CD14-positive monocyte (primary cell): ENCODE results near the gene ZCRB1. TPM values are rescaled to one million over a fixed set of nuclear protein-coding genes. Genes with fewer than 3 reads are reported as not detected.

Source experiments
- DNase-seq, 3 donors: peaks; one replicate each; pipeline ENCODE4 v3.0.0-alpha.2; 2011 to 2022
- H2AFZ ChIP-seq: 2 replicates; pipeline ENCODE4 v1.6.0; 2012; ENCODE audit warnings: mild to moderate bottlenecking, low read depth, low read length, inconsistent platforms; ENCODE audit not compliant: insufficient read depth, poor library complexity, severe bottlenecking
- H3K27ac ChIP-seq, 2 donors: 1 replicate in 1 of 2; 2 replicates in 1 of 2; pipeline ENCODE4 v1.5.1; 2012 to 2013; ENCODE audit warnings: low read length in 2 of 2, control low read depth in 1 of 2, inconsistent platforms in 1 of 2, low read depth in 1 of 2, mild to moderate bottlenecking in 1 of 2
- H3K27me3 ChIP-seq, 2 donors: one replicate each; pipeline versions ENCODE4 v1.6.0 to v1.6.1; 2011 to 2013; ENCODE audit warnings: low read length in 2 of 2; ENCODE audit not compliant: control insufficient read depth in 2 of 2, insufficient read depth in 2 of 2
- H3K36me3 ChIP-seq, 2 donors: replicated peaks in 1 of 2; 1 replicate in 1 of 2; 2 replicates in 1 of 2; pipeline versions ENCODE4 v1.5.1 to v1.6.1; 2012 to 2013; ENCODE audit warnings: low read length in 2 of 2, control low read depth in 1 of 2, inconsistent platforms in 1 of 2, mild to moderate bottlenecking in 1 of 2; ENCODE audit not compliant: insufficient read depth in 2 of 2, control insufficient read depth in 1 of 2
- H3K4me1 ChIP-seq, 2 donors: 1 replicate in 1 of 2; 2 replicates in 1 of 2; pipeline versions ENCODE4 v1.5.1 to v1.6.1; 2012 to 2013; ENCODE audit warnings: low read length in 2 of 2, control low read depth in 1 of 2, inconsistent platforms in 1 of 2, mild to moderate bottlenecking in 1 of 2, moderate library complexity in 1 of 2; ENCODE audit not compliant: insufficient read depth in 2 of 2, control insufficient read depth in 1 of 2
- H3K4me2 ChIP-seq: replicated peaks from 2 replicates; pipeline ENCODE3; 2012; ENCODE audit warnings: low read length, moderate library complexity, mild to moderate bottlenecking; ENCODE audit not compliant: poor library complexity, severe bottlenecking; ENCODE audit errors: extremely low read depth
- H3K4me3 ChIP-seq, 3 experiments: fragments of 200-600 bp in 1 of 3; sonication (generic) in 1 of 3; replicated peaks in 1 of 3; 1 replicate in 2 of 3; 2 replicates in 1 of 3; pipeline ENCODE4 v1.5.1; 2011 to 2013; ENCODE audit warnings: low read length in 3 of 3, mild to moderate bottlenecking in 3 of 3, control low read depth in 2 of 3, low read depth in 2 of 3, inconsistent platforms in 1 of 3, moderate library complexity in 1 of 3
- H3K79me2 ChIP-seq: 2 replicates; pipeline ENCODE4 v1.6.0; 2012; ENCODE audit warnings: mild to moderate bottlenecking, control low read depth, inconsistent platforms, low read length, moderate library complexity; ENCODE audit not compliant: insufficient read depth
- H3K9ac ChIP-seq: 2 replicates; pipeline ENCODE4 v1.6.0; 2017; ENCODE audit warnings: low read length, mild to moderate bottlenecking; ENCODE audit not compliant: insufficient read depth, poor library complexity, severe bottlenecking
- H3K9me3 ChIP-seq, 2 donors: replicated peaks in 1 of 2; 1 replicate in 1 of 2; 2 replicates in 1 of 2; pipeline versions ENCODE4 v1.5.1 to v1.6.1; 2012 to 2013; ENCODE audit warnings: low read length in 2 of 2, control low read depth in 1 of 2; ENCODE audit not compliant: control insufficient read depth in 1 of 2, insufficient read depth in 1 of 2
- H4K20me1 ChIP-seq: 2 replicates; pipeline ENCODE4 v1.6.0; 2012; ENCODE audit warnings: mild to moderate bottlenecking, low read length, control low read depth, moderate library complexity; ENCODE audit not compliant: insufficient read depth
- H3K27ac Mint-ChIP-seq, 7 donors: one replicate each; pipeline ENCODE4 v1.8.0; 2020; ENCODE audit warnings: mild to moderate bottlenecking in 7 of 7, mixed read lengths in 7 of 7, moderate library complexity in 6 of 7, inconsistent platforms in 2 of 7
- H3K27me3 Mint-ChIP-seq, 3 donors: one replicate each; pipeline ENCODE4 v1.8.0; 2021 to 2022; ENCODE audit warnings: low read depth in 3 of 3, mild to moderate bottlenecking in 3 of 3, mixed read lengths in 3 of 3, moderate library complexity in 3 of 3, inconsistent platforms in 1 of 3
- H3K36me3 Mint-ChIP-seq, 2 donors: one replicate each; pipeline ENCODE4 v1.8.0; 2020; ENCODE audit warnings: mixed read lengths in 2 of 2, inconsistent platforms in 1 of 2, mild to moderate bottlenecking in 1 of 2
- H3K4me1 Mint-ChIP-seq: one replicate; pipeline ENCODE4 v1.8.0; 2020; ENCODE audit warnings: mild to moderate bottlenecking, mixed read lengths
- H3K4me3 Mint-ChIP-seq, 2 donors: one replicate each; pipeline ENCODE4 v1.8.0; 2020; ENCODE audit warnings: mild to moderate bottlenecking in 2 of 2, mixed read lengths in 2 of 2, moderate library complexity in 1 of 2
- H3K9me3 Mint-ChIP-seq, 7 donors: one replicate each; pipeline ENCODE4 v1.8.0; 2020 to 2022; ENCODE audit warnings: mixed read lengths in 7 of 7, mild to moderate bottlenecking in 6 of 7, moderate library complexity in 6 of 7, inconsistent platforms in 2 of 7
- CTCF ChIP-seq: fragments of 200-600 bp; IDR thresholded peaks from one replicate; pipeline ENCODE4 v1.8.0; 2022; ENCODE audit warnings: antibody characterized with exemption, mild to moderate bottlenecking
- WGBS: methylation state at CpG from one replicate; pipeline ENCODE4 v1.1.5; 2013; ENCODE audit warnings: missing lambda C conversion rate; ENCODE audit not compliant: insufficient coverage; 5-methylcytosine and 5-hydroxymethylcytosine counted together
- intact Hi-C, 2 donors: fragments of 100-400 bp; cut with micrococcal nuclease; formaldehyde crosslinking; loops; one replicate each; pipeline versions ENCODE4 v1.15.0 to v1.15.1; 2023
- polyA plus RNA-seq, 3 donors: library from polyadenylated mRNA; depleted of rRNA in 1 of 3; unstranded in 2 of 3; stranded (reverse) in 1 of 3; fragments of 300-500 nt in 2 of 3; fragments of >200 nt in 1 of 3; fragmentation: Illumina TruSeq in 2 of 3; gene quantifications; 1 replicate in 2 of 3; 2 replicates in 1 of 3; pipeline ENCODE4 v1.2.3, GENCODE V29; 2012 to 2021

The ZCRB1 gene
- polyA plus RNA-seq, 3 donors: 9.2 to 34.4 (median 32.2) TPM

- intact Hi-C loops: no loop called here
- WGBS: no CpG with 5 or more reads among the region's 8 CpGs
- no peak for DNase-seq
Observed at GRCh38 chr12:42299392-42300308, 26.2 kb downstream of the ZCRB1 start.

GRCh38 chr12:42298887-42299286 is 27.0 kb downstream of the ZCRB1 start:
- Mint-ChIP-seq H3K9me3 (peaks cover 0 to 7% (median 0%) of the 10 kb centered on the region in 7 donors), H3K36me3 (no peaks in the 10 kb centered on the region), H3K4me3 (no peak overlapping the region), H3K27me3 (peaks cover 0 to 4% (median 1%) of the 10 kb centered on the region in 3 donors), H3K27ac (peak overlapping the region in 1 of 7 donors; percentile 25), H3K4me1 (peaks cover 8% of the 10 kb centered on the region)
- H3K4me2 ChIP-seq: no peak overlapping the region
- no CpG with 5 or more reads among the region's 4 CpGs for WGBS
- DNase-seq: no peak
- H2AFZ ChIP-seq: no peak overlapping the region
- H3K4me1 ChIP-seq: no peaks in the 10 kb centered on the region
- no peaks in the 10 kb centered on the region for H3K27me3 ChIP-seq
- no peak overlapping the region for H3K4me3 ChIP-seq
- intact Hi-C loops: no loop called here
- H3K9me3 ChIP-seq: no peaks in the 10 kb centered on the region
- no peaks in the 10 kb centered on the region for H3K79me2 ChIP-seq
- no peak for TF ChIP-seq CTCF
- H4K20me1 ChIP-seq: no peaks in the 10 kb centered on the region
- H3K9ac ChIP-seq: no peak overlapping the region
- no peak overlapping the region for H3K27ac ChIP-seq
- H3K36me3 ChIP-seq: no peaks in the 10 kb centered on the region

More at GRCh38 chr12:42299392-42300308, 26.2 kb downstream of the ZCRB1 start:
- Histone ChIP-seq H3K79me2 (no peaks in the 10 kb centered on the region), H3K36me3 (no peaks in the 10 kb centered on the region), H3K9me3 (no peaks in the 10 kb centered on the region), H3K4me2 (no peak overlapping the region), H3K4me3 (no peak overlapping the region), H3K27ac (no peak overlapping the region), H3K4me1 (no peaks in the 10 kb centered on the region), H2AFZ (no peak overlapping the region), H4K20me1 (no peaks in the 10 kb centered on the region), H3K9ac (no peak overlapping the region), H3K27me3 (no peaks in the 10 kb centered on the region)
- Mint-ChIP-seq H3K4me1 (peaks cover 8% of the 10 kb centered on the region), H3K27me3 (peaks cover 0 to 4% (median 1%) of the 10 kb centered on the region in 3 donors), H3K27ac (no peak overlapping the region), H3K4me3 (peak overlapping the region in 1 of 2 donors; percentile 17), H3K36me3 (no peaks in the 10 kb centered on the region), H3K9me3 (peaks cover 0 to 7% (median 0%) of the 10 kb centered on the region in 7 donors)
- TF ChIP-seq CTCF: no peak
